ACHN (cell line): ENCODE data around the gene GDPD4.

Experiments
- DNase-seq: peaks from one replicate; pipeline ENCODE4 v3.0.0-alpha.2; 2015
- in situ Hi-C: cut with HindIII; loops from 2 replicates; pipeline ENCODE4 v1.10.0; 2017; ENCODE audit warnings: low sequenced_read_pairs, low pct_ligation_motif_present, low pct_unique_long_range_greater_than_20kb

The GDPD4 gene

DNA sequence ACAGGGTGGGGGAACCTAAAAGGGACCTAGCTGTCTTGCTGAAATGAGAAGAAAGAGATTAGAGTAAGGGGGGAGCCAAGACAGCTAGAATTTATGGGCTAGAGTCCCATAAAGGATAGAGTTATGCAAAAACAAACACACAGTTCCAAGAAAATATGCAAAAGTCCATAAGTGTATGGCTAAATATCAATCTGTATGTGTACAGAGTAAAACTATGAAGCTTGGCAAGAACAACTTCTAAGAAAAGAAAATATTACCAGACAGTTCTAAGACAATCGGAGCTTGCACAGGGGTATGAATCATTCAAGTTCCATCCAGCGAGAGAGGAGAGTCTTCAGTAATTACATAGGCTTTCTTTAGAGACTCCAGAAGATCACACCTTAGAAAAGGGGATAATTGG is 41.8 kb downstream of the GDPD4 start:
- no peak for DNase-seq
- in situ Hi-C loops: no loop called here

DNA sequence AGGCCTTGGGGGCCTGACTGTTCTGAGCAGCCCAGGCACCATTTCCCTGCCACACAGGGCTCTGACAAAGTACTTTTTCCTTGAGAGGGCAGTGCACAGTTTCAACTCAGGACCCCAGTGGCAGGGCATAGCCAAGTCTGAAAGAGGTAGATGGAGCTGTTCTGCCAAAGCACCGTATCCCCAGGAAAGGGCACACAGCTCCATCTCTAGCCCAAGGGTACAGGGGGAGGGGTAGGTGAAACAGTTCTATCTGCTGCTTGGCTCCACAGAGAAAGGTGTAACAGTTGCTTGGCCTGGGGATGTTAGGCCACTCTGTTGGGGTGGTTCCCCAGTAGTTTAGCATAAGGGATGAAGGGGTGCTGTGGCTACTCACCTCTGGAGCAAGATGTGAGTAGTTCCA is 47.8 kb downstream of the GDPD4 start:
- no peak for DNase-seq
- in situ Hi-C loops: no loop called here

DNA sequence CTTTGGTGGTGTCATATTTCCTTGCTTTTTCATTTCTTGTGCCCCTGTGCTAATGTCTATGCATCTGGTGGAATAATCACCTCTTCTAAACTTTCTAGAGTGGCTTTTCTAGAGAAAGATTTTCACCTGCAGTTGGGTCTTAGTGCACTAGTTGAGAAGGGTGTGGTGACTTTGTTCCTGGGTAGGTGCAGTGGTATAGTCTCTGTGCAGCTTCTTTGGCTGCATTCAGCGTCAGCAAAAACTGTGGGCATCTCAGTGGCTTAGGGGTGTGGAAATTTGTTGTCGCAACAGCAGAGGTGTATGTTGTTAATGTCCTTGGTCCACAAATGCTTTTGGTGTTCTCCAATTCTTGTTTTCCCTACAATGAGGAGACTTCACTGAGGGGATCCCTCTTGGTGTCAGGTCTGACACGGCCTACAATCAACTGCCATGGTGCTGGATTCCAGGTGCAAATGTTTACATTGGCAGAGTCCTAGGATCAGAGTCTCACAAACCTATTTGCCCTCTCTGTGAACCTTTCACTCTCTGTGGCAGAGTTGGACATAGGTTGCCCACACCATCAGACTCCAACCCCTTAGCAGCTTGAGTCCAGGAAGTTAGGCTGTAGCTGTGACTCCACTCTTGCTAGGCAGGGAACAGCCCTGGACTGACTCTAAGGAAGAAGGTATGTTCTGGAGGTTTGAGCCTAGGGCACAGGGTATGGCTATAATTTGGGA is 48.8 kb downstream of the GDPD4 start:
- DNase-seq: no peak
- in situ Hi-C loops: no loop called here

DNA sequence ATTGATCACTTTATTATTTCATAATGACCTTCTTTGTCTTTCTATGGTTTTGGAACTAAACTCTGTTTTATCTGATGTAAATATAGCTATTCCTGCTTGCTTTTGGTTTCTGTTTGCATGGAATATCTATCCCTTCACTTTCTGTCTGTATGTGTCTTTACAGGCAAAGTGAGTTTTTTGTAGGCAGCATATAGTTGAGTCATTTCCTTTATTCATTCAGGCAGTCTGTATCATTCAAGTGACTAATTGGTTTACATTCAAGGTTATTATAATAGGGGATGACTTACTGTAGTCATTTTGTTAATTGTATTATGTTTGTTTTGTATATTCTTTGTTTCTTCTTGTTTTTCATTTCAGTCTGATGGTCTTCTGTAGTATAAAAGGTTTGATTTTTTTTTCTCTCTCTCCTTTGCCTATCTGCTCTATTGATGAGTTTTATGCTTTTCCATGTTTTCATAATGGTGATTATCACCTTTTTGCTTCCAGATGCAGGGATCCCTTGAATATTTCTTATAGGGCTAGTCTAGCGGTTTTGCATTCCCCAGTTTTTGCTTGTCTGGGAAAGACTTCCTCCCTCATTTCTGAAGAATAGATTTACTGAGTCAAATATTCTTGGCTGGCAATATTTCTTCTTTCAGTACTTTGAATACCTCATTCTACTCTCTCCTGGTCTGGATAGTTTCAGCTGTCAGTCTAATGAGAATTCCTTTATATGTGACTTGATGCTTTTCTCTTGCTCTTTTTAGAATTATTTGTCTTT is 50.4 kb downstream of the GDPD4 start:
- in situ Hi-C loops: no loop called here
- no peak for DNase-seq

DNA sequence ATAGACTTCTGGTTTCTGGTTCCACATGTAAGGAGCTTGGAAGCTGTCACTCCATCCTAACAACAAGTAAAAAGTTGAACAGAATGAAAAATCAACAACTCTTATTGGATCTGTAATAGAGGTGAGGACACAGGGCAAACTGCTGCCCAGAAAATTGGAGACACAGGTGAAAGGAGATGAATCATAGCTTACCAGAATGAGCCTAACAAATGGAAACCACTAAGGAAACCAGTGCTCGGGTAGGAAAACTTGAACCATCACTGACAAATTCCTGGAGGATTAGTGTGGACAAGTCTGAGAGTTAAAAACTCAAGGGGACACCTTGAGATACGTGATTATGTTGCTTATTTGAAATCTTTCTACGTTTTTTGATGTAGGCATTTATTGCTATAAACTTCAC is 52.1 kb downstream of the GDPD4 start:
- in situ Hi-C loops: no loop called here

DNA sequence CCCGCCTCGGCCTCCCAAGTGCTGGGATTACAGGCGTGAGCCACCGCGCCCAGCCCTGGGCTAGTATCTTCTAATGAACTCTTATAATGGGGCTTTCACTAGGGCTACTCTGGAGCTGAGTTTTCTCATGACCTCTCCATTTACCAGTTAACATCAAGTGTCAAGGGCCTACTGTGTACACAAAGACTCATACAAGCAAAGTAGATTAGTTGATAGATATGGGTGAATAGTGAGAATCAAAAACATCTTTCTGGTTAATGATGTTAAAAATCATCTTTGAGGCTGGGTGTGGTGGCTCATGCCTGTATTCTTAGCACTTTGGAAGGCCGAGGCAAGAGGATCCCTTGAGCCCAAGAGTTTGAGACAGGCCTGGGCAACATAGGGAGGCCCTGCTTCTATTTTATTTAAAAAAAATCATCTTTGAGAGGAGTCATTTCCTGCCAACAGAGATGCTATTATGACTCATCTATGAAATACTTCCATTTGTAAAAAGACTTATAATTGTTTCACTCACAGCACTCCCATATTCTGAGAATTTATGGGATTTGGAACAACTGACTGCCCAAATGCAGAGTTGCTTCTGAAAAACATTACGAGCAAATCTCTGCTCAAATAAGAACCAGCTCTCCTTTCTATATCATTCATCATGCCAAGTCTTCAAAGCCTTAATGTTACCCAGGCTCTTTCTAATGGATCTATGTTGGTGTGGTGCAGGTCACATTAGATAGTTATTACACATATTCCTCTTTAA is 57.0 kb downstream of the GDPD4 start:
- peak; percentile 16 for DNase-seq
- in situ Hi-C loops: no loop called here

More for the DNA sequence above, 52.1 kb downstream of the GDPD4 start:
- no peak for DNase-seq

DNA sequence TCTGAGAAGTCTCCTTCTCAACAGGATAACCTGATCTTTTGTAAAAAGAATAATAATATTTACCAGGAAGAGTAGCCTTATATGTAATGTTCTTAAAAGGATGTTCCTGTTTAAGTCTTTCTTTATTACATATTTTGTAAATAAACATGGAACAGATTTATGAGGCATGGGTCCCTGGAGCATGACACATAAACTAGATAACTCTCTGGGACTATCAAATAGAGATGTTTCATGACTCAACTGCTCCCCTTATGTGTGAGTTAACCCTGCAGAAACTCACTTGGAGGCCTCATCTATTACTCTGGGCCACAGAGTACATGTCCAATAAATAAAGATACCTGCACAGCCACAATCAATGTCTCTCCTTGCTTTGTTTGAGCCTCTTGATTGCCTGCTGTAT is 64.6 kb downstream of the GDPD4 start:
- in situ Hi-C loops: no loop called here
- no peak for DNase-seq

DNA sequence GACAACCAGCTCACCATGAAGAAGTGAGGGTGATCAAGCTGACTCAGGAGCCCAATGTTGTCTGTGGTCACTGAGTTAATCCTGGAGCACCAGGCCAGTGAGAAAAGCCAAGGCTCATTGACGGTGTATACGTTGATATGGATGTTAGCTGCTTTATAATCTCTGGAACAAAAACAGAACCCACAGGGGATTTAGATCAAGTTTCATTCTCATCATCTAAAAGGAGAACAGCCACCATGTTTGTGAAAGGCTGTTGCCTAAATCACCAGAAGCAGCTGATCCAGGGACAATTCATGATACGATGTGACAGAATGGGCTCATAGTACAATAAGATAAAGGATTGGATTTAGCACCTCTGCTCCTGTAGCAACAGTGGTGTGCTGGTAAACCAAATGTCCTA is 68.5 kb downstream of the GDPD4 start:
- in situ Hi-C loops: no loop called here
- DNase-seq: no peak

DNA sequence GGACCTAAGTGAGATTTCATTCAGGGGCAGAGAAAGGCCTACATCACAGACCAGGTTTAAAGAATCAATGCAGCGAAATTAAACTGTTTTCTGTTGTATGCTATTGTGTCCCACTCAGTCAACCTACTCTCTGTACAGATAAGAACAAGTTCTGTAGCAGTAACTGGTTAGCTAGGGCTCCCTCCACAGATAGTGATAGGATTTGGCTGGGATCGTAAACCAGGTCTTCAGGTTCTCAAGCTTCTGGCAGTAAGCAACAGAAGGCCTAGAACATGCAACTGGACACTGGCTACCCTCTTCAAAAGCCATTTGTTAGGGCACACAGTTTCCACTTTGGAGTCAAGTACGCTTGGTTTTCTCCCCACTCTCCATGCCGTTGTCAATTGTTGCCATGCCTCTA is 69.2 kb downstream of the GDPD4 start:
- in situ Hi-C loops: no loop called here

DNA sequence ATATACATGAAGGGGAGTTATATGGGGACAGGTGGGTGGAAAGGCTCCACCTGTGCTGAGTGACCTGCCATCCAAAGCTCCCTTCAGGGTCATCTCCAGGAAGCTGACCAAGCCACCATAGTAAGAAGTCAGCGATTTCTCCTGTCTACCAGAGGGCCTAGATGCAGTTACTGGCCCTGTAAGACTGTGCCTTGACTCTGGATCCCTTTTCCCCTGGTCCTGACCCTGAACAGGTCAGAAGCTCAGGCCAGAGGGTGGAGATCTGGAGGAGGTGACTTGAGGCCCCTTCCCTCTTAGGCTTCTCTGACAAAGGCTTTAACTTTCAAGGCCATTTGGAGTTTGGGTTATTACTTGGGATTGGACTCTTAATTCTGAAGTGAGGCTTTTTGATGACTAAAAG is 69.7 kb downstream of the GDPD4 start:
- in situ Hi-C loops: no loop called here
- DNase-seq: no peak

More for the DNA sequence above, 69.2 kb downstream of the GDPD4 start:
- DNase-seq: no peak

DNA sequence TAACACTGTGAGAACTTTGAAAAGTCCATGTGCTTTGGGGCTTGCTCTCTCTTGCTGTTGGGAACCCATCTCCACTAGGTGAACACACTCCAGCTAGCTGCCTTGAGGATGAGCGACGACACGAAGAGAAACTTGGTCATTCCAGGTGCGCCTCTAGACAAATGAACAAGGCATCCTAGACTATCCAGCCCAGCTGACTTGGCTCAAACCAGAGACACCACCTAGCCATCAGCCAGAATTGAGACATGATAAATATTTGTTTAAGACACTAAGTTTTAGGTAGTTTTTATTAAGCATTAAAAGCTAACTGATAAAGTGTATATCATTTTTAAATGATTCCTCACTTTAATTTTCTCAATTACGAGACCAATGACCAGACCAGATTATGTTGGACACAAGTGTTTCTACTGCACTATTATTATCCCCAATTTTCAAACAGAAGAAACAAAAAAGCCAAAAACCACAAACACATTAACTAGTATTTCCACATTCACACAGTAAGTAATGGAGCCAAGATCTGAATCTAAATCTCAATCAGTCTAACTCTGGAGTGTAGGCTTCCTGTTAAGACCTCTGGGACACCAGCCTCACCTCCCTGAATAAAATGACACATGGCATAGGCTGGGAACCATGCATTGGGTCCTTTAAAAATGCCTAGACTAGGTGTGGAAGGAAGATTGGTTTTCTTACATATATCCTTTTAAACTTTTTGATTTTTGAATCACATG is 70.4 kb downstream of the GDPD4 start:
- no peak for DNase-seq
- in situ Hi-C loops: no loop called here

DNA sequence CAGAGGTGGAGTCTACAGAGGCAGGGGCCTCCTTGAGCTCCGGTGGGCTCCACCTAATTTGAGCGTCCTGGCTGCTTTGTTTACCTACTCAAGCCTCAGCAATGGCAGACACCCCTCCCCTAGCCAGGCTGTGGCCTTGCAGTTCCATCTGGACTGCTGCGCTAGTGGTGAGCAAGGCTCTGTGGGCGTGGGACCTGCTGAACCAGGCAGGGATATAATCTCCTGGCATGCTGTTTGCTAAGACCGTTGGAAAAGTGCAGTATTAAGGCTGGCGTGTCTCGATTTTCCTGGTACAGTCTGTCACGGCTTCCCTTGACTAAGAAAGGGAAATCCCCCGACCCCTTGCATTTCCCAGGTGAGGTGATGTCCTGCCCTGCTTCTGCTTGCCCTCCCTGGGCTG is 77.7 kb downstream of the GDPD4 start:
- in situ Hi-C loops: no loop called here

DNA sequence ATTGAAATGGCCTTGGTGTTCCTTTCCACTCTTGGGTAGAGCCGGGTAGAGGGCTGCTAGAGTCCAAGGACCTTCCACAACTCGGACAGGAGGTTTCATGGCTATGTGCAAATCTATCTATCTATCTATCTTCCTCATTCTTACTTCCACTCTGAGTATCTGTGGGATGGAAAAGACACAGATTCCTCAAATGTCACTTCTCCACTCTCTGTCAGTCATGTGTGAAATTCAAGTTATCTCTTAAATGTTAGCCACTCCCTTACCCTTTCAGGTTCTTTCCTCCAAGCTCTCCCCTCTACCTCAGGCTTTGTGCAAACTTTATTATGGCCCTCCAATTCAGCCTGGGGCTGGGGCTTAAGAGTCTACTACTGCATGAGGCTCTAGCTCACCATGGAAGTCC is 84.3 kb downstream of the GDPD4 start:
- DNase-seq: no peak
- in situ Hi-C loops: no loop called here

More for the DNA sequence above, 77.7 kb downstream of the GDPD4 start:
- no peak for DNase-seq

DNA sequence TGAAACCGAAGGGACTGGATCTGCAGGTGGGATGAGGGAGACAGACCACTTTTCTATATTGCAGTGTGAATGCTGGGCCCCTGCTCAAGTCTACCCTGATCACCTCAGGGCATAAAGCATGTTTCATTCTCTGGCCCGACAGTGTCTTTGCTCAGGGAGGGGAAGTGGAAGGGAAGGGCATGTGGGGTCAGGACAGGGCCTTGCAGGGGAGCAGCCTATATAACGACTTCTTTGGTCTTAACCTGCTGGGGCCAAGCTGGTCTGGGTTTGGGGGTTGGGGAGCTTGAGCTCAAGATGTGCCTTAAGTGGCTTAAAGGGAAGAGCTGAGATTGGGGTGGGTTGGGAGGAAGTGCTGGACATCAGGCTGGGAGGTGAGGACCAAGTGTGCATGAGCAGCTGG is 86.4 kb downstream of the GDPD4 start:
- no peak for DNase-seq
- in situ Hi-C loops: no loop called here

DNA sequence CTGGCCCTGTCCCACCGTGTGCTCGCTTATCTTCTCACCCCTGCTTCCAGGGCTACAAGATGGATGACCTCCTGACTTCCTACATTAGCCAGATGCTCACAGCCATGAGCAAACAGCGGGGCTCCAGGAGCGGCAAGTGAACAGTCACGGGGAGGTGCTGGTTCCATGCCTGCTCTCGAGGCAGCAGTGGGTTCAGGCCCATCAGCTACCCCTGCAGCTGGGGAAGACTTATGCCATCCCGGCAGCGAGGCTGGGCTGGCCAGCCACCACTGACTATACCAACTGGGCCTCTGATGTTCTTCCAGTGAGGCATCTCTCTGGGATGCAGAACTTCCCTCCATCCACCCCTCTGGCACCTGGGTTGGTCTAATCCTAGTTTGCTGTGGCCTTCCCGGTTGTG is 86.9 kb downstream of the GDPD4 start:
- in situ Hi-C loops: no loop called here

DNA sequence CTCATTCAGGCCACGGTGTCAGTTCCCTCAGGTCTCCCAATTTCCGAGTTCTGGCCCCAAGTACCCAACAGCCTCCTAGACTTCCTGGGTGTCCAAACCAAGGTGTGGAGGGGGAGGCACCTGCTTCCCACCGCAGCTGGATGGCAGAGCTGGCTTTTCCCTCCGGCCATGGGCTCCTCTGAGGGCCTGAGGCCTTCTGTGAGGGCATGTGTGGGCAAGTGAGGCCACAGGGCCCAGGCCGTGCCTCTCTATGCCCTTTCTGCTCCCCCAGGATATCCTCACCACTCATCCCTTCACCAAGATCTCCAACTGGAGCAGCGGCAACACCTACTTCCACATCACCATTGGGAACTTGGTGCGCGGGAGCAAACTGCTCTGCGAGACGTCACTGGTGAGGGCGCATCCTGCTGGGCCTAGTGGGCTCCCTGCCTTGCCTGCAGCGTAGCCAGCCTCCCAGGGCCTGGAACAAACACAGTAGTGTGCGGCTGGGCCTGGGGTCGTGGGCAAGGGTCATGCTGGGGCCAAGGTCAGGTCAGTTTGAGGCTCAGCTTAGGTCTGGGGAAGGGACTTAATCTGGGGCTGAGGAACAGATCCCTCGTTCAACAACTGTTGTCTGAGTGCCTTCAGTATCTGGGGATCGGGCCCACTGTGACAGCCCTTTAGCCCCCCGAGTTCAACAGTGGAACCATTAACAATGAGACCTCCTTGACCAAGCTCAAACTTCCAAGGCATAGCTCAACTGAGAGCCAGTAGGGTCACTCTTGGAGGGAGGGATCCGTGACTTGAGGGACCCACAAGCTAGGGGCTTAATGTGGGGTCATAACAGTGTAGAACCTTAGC is 87.7 kb downstream of the GDPD4 start:
- in situ Hi-C loops: no loop called here
- DNase-seq: no peak

More for the DNA sequence above, 86.9 kb downstream of the GDPD4 start:
- DNase-seq: no peak

DNA sequence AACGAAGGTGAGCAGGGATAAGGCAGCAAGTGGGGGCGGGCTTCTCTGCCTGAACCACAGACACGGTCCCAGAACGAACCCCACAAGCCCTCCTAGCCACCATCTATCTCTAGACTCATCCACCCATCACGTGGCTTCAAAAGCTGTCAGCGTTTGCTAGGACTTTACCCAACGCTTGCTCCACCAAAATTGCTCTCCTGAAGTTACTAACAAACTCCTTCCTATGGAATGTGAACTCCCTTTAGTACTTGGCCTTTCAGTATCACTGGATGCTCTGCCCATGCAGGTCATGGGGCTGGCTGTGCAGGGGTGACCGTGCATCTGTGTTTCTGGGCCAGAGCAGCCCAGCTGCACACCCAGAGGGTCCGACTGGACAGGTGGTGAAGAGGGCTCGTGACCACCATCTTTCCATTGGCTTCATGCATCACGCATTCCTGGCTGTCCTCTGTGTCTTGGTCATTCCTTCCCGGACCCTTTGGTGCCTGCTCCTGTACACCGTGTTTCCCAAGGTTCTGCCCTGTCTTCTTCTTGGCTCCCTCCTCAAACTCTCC is 88.4 kb downstream of the GDPD4 start:
- in situ Hi-C loops: no loop called here
- DNase-seq: no peak
